ENCODE measurements around the gene VTI1B. TPM values are rescaled to one million over a fixed set of nuclear protein-coding genes. Genes with fewer than 3 reads are reported as not detected.
"Not testable (repeated sequence)": the region's sequence is repeated elsewhere in the genome, so short reads cannot be mapped to it uniquely, and the experiment has no call there.

Gene VTI1B, protein sequence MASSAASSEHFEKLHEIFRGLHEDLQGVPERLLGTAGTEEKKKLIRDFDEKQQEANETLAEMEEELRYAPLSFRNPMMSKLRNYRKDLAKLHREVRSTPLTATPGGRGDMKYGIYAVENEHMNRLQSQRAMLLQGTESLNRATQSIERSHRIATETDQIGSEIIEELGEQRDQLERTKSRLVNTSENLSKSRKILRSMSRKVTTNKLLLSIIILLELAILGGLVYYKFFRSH
- 117 TPM for polyA plus RNA-seq (ENCODE audit: insufficient read length)
- long read RNA-seq, donor 1, full-length matches to known transcripts, result 41 of 73 reads
- long read RNA-seq, donor 1, partial matches to known transcripts, result 32 of 73 reads
- long read RNA-seq, donor 1, other reads (novel, unspliced or antisense), result 0 of 73 reads
- long read RNA-seq, donor 2, full-length matches to known transcripts, result 33 of 69 reads
- long read RNA-seq, donor 2, partial matches to known transcripts, result 36 of 69 reads
- long read RNA-seq, donor 2, other reads (novel, unspliced or antisense), result 0 of 69 reads
- long read RNA-seq, donor 3, full-length matches to known transcripts, result 20 of 67 reads
- long read RNA-seq, donor 3, partial matches to known transcripts, result 47 of 67 reads
- long read RNA-seq, donor 3, other reads (novel, unspliced or antisense), result 0 of 67 reads
- long read RNA-seq, donor 4, full-length matches to known transcripts, result 2 of 9 reads
- long read RNA-seq, donor 4, partial matches to known transcripts, result 7 of 9 reads
- long read RNA-seq, donor 4, other reads (novel, unspliced or antisense), result 0 of 9 reads
- long read RNA-seq, donor 5, full-length matches to known transcripts, result 69 of 144 reads
- long read RNA-seq, donor 5, partial matches to known transcripts, result 75 of 144 reads
- long read RNA-seq, donor 5, other reads (novel, unspliced or antisense), result 0 of 144 reads
- long read RNA-seq, donor 6, full-length matches to known transcripts, result 45 of 129 reads
- long read RNA-seq, donor 6, partial matches to known transcripts, result 79 of 129 reads
- long read RNA-seq, donor 6, other reads (novel, unspliced or antisense), result 5 of 129 reads
- long read RNA-seq, donor 7, full-length matches to known transcripts, result 63 of 99 reads
- long read RNA-seq, donor 7, partial matches to known transcripts, result 31 of 99 reads
- long read RNA-seq, donor 7, other reads (novel, unspliced or antisense), result 5 of 99 reads
- long read RNA-seq, donor 8, full-length matches to known transcripts, result 11 of 21 reads
- long read RNA-seq, donor 8, partial matches to known transcripts, result 10 of 21 reads
- long read RNA-seq, donor 8, other reads (novel, unspliced or antisense), result 0 of 21 reads

DNA sequence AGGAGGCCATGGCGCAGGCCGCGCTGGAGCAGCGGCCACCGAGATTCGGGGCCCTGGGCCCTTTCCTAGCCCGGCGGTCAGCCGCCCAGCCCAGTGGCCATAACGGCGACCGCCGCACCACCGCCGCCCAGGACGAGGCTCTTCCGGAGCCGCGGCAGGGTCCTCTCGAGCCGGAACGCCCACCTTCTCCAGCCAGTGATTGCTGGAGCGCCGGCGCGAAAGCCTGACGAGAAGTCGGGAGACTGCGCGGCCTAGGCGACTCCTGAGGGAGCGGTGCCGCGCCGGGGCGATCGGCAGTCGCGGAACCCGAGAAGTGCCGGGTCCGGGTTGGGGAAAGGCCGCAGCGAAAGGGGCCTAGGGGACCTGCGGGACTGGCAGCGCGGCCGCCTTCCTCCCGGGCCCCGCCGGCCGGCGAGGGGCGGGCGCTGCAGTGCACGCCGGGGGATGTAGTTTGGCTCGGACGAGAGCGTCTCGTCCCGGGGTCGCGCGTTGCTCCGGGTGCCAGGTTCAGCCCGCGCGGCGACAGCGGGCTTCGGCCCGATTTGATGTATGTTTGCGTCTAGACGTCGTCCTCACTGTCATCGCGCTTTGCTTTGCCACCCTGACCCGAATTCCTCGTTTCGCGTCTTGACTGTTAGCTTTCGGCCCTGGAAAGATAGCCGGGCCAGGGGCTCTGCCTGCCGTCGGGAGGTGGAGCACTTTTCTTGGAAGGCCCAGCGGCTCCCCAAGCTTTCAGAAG is at the start of gene VTI1B:
Gene VTI1B (minus strand): TSS at position 153 of the 739 bp plus-strand sequence. CDS start 143 bp downstream, at position 10.
- peak; percentile 86 for DNase-seq

DNA sequence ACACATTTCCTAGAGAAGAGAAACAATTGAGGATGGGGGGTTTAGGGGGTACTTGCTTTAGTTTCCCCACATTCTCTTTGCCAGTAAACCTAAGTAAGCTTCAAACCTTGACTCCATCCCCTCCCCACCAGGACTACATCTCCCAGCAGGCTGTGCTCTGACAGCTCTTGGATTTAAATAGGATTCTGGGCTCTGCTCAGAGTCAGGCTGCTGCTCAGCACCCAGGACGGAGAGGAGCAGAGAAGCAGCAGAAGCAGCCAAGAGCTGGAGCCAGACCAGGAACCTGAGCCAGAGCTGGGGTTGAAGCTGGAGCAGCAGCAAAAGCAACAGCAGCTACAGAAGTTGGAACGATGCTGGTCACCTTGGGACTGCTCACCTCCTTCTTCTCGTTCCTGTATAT is 47.9 kb upstream of the VTI1B start:
- DNase-seq, result no peak

DNA sequence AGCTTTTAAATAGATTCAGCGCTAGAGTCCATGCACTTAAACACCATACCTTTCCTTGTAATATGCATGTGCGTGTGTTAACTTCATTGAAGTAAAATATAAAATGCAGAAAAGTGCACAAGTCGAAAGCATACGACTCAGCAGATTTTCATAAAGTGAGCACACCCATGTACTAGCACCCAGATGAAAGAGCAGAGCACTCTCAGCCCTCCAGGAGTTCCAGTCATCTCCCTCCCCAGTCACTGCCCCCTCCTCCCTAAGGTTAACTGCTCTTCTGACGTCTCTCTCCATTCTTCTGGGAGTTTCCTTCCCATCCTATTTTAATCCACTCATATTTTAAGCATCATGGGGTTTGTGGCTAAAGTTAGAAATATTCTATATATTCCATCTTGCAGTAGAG is 47.4 kb upstream of the VTI1B start:
- DNase-seq, result no peak

DNA sequence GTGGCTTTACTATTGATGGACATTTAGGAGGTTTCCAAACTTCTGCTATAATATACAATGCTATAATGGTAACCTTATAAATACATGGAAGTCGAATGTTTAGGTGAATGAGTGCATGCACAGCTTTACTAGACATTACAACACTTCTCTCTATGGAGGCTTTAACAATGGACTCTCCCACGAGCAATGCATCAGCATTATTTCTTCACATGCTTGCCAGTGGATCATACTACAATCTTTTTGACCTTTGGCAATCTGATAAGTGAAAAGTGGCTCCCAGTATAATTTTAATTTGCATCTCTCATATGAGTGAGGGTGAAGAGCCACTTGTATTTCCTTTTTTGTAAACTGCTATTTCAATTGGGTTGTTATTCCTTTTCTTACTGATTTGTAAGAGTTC is 45.4 kb upstream of the VTI1B start:
- DNase-seq, result no peak

DNA sequence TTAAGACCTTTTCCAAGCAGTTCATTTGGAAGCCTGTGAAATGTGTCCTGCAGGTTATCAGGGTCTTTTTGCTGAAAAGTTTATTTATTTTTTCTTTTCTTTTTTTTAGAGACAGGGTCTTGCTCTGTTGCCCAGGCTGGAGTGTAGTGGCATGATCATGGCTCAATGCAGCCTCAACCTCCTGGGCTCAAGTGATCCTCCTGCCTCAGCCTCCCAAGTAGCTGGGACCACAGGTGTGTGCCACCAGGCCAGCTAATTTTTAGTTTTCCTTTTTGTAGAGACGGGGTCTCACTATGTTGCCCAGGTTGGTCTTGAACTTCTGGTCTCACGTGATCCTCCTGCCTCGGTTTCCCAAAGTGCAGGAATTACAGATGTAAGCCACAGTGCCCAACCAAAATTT is 45.0 kb upstream of the VTI1B start:
- not testable (repeated sequence) for DNase-seq

DNA sequence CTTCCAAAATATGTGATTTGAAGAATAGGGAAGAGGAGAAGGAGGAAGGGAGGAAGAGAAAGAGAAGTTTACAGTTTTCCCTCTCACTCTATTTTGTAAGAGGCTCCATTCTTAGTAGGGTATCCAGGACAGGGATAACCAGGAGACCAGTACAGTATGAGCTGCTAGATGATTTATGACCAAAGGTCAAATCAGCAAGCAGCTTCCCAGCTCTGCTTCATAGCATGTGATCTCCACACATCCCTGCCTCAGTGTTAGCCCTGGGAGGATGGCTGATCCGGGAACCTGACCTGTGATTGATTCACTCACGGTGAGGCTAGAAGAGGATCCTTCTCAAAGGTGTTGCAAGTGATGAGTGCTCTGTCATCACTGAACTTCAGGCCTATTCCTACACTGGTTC is 43.8 kb upstream of the VTI1B start:
- DNase-seq, result no peak

DNA sequence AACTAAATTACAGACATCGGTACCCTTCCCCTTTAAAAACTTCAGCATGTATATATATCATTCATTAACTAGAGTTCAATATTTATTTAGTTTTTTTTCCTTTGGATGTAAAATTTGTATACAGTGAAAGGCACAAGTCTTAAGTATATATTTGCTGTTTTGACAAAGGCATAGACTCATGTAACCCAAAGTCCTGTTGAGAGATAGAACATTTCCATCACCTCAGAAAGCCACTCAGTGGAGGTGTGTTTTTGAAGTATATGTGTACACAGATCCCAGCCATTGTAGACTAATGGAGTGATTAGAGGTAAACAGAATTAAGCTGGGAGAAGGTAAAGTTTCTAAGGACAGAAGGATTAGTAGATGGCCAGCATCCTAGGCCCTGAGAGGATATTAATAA is 42.6 kb upstream of the VTI1B start:
- DNase-seq, result no peak

DNA sequence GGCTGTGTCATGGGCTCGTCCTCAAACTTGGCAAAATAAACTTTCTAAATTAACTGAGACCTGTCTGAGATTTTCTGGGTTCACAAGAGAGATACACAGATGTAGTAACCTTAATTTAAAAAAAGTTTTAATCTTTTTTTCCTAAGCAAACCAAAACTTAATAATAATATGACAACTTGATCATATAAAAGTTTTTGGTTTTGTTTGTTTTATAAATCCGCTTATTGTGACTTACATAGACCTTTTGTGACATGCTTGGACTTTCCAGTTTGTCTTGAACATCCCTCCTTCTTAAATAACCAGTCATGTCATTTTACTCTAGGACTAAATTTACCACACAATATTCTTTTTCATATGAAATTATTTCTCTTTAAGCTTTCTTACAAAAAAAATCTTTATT is 35.8 kb upstream of the VTI1B start:
- DNase-seq, result no peak

DNA sequence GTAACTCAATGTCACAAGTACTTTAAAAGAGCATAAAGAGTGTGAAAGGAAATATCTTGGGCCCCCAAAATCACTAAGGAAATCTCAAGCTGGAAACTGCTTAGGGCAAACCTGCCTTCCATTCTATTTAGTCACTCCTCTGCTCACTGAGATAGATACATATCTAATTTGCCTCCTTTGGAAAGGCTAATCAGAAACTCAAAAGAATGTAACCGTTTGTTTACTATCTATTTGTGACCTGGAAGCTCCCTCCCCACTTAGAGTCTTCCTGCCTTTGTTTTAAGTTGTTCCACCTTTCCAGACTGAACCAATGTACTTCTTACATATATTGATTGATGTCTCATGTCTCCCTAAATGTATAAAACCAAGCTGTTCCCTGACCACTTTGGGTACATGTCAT is 35.4 kb upstream of the VTI1B start:
- not testable (repeated sequence) for DNase-seq

DNA sequence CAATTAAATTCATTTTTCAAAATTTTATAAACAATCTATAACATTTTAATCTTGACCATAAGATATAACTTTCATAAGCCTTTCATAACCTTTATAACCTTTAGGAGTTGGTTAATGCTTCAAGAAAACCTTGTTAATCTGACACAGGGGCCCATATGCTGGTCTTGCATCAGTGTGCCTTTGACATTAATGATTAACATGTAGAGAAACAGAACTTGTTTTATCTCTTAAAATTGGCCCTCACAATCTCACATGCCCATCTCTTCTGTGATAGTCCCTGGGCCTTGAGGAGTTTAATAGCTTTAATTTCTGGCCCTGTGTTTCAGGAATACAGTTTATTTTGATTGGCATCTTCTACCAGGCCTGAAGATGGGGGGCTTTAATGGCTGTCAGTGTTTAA is 34.9 kb upstream of the VTI1B start:
- not testable (repeated sequence) for DNase-seq

DNA sequence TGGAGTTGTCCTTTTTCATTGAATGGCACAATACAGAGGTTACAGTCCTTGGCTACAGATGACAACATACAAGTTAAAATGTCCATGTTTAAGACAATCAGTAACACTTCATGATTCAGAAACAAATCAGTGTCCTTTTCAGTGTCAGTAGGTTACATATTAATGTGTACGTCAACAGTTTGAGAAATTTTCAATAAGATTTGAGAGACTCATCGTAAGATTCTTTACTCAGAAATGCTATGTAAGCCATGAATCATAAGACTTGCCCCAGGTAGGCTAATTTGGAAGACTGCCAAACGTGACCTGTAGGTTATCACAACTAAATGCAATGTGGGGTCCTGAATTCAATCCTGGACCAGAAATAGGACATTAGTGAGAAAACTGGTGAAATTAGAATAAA is 30.8 kb upstream of the VTI1B start:
- no peak for DNase-seq

DNA sequence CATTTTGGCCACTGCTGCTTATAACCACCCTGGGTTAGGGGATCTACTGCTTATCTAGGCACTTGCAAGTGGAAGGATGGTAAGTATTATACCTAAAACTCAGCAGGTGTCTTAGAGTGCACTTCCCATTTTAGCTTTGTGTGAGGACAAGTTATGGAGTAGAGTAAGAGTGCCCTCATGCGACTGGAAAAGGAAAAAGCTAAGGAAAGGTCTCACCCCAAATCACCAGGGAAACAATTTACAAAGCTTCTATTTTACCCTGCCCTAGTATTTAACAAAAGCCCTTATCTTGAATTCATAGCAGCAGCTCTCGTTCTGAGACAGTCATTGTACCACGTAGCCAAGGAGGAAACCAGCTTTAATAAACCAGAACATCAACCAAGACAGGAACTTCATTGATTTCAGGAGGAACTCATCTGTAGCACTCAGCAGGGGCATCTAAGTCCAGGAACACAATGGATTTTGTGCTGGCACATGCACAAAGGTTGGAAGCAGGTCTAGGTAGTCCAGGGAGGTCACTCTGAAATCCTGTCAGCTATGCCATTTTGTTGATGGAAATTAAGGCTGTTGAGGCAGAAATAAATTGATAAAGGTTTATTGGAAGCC is 30.2 kb upstream of the VTI1B start:
- peak; percentile 60 for DNase-seq

DNA sequence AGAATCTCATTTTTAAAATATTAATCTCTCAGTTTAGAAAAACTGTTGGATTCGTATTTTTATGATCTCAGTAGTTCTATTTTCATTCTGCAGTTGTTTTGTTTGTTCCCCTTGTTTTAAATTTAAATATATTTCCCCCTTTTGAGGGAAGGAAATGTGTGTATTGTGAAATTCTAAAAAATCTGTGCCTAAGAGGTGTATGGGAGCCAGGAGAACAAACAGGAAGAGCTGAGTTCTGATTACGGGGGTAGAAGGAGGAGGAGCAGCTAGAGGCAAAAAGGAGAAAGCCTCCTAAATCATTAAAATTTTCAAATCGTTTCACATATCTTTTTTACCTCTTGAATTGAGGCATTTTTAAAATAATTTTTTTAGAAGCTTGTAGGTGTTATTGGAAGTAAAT is 29.6 kb upstream of the VTI1B start:
- no peak for DNase-seq

DNA sequence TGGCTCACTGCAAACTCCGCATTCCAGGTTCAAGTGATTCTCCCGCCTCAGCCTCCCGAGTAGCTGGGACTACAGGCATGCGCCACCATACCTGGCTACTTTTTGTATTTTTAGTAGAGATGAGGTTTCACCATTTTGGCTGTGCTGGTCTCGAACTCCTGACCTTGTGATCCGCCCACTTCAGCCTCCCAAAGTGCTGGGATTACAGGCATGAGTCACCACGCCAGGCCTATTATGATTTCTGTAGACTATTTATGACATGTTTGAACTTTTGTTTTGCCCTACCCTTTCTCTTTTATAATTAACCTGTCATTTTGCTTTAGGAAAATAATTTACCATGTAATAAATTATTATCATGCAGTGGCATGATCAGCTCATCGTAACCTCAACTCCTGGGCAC is 27.1 kb upstream of the VTI1B start, which contains the start of gene RDH12:
Gene RDH12 (plus strand): TSS at position 395 of the 400 bp plus-strand sequence. CDS start 20,757 bp downstream, outside the sequence.
- DNase-seq, result not testable (repeated sequence)

DNA sequence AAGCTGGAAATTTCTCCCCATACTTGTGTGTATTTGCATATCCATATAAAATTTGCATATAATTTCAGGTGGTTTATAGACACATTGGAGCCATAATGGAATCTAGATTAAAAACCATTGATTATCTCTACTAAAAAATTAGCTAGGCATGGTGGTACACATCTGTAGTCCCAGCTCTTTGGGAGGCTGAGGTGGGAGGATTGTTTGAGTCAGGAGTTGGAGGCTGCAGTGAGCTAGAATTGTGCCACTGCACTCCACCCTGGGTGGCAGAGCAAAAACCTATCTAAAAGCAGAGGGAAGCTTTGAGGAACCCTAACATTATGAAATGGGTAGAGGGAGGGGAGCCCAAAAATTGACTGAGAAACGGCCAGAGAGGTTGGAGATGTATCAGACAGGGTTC is 23.7 kb upstream of the VTI1B start:
- DNase-seq, result no peak

DNA sequence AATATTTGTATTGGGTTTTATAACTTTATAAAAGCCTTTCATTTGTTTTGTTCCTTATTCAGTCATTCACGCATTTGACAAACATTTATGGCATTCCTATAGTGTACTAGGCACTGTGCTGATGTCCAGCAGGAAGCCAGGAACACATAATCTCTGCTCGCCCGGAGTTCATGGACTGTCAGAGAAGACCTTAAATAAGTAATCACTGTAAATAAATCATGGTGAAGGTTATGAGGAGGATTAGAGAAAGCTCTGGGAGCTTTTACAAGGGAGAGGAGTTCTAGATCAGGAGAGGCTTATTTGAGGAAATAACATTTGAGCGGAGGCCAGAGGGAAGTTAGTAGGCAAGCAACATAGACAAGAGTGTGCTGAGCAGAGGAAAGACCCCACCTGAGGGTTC is 22.6 kb upstream of the VTI1B start:
- no peak for DNase-seq

DNA sequence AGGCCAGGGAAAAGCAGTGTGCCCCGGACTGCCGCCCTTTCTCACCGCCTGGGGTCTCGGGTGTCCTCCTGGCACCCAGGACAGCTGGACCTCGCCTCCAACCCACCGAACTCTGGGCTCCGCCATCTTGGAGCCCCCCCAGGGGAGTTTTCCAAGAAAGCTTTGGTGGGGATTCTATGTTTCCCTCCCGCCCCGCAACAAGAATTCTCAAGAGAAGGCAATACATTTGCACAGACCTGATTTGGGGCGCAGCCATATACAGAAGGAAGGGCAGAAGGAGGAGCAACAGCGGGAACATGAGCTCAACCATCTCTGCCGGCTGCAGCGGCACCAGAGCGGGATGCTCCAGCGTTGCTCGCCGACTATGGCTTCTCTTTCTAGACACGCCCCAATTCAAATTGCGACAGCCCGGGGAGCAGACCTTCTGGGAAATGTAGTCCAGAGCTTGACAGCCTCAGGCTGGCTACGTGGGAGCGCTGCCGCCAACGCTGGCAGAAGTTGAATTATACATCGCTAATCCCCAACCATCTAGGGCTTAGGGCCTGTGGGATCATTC is 21.0 kb upstream of the VTI1B start, which contains the start of gene RDH11:
Gene RDH11 (minus strand): TSS at position 371 of the 556 bp plus-strand sequence. CDS start 61 bp downstream, at position 310.
- DNase-seq, result peak; percentile 87

DNA sequence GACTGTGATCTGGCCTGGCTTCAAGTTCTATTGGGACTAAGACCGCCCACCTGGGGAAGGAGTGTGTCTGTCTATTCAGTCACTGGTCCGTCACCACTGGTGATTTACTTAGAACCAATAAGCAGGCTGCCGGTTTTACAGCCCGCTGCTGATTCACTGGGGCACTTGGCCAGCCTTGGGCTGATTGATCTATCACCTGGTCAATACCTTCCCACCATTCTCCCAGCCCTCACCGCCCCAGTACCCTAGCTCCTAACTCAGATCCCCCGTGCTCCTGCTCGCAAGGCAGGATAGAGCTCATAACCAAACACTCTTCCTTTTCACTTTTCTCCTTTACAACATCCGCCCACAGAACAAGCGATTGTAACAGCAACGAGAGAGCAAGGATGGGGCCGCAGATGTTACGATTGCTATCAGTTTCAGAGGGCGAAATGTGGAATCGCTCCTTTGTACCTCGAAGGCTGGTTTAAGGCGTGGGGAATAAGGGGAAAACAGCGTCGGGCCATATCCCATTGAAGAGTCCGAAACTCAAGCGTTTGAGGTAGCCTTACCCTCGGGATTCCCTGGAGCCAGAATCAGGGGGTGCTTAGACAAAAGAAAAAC is 20.5 kb upstream of the VTI1B start:
- peak; percentile 66 for DNase-seq

DNA sequence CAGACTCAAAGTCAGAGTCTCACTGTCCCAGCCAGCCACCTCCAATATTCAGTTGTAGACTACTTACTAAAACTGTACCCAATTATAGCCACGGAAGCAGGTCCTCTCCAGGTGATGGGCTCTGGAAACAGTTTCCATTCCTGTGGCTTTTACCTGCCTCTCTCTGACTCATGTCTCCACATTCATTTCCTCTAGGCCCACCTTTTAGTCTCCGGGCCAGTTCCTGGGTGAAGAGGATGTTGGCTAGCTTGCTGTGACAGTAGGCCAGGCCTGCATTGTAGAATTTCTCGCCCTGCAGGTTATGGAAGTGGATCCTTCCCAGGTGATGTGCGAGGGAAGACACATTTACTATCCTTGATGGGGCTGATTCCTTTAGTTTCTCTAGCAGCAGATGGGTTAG is 15.6 kb upstream of the VTI1B start:
- DNase-seq, result no peak

DNA sequence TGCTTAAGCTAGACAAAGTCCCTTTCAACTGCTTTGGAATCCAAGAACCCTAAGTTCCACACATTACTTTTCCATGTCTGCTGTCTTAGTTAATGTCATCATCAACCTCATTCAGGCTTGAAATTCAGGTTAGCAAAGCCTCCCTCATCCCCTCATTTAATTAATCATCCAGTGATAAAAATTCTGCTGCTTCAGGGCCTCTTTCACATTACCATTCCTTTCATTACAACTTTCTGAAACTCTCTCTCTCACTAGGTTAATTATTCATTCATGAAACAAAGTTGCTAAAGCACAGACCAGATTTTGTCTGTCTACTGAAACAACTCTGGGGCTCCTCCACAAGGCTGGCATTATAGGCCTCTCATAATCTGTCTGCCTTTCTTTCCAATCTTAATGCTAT is 9.4 kb upstream of the VTI1B start:
- DNase-seq, result no peak

Data from left kidney (tissue), 8 donors.